Rectal smooth muscle tissue (tissue), 1 donor: ENCODE measurements around the gene JPH3.

Source experiments
- H3K27ac ChIP-seq: one replicate; pipeline ENCODE4 v1.7.0; 2013; ENCODE audit warnings: low read depth, low read length, inconsistent platforms
- H3K27me3 ChIP-seq: one replicate; pipeline ENCODE4 v1.7.0; 2013; ENCODE audit warnings: low read length; ENCODE audit not compliant: control insufficient read depth, insufficient read depth
- H3K36me3 ChIP-seq: one replicate; pipeline ENCODE4 v1.7.0; 2013; ENCODE audit warnings: low read length; ENCODE audit not compliant: control insufficient read depth, insufficient read depth
- H3K4me1 ChIP-seq: one replicate; pipeline ENCODE4 v1.7.0; 2013; ENCODE audit warnings: low read length; ENCODE audit not compliant: control insufficient read depth, insufficient read depth
- H3K4me3 ChIP-seq: one replicate; pipeline ENCODE4 v1.7.0; 2013; ENCODE audit warnings: low read length
- H3K9ac ChIP-seq: one replicate; pipeline ENCODE4 v1.7.0; 2013; ENCODE audit warnings: low read length

Gene JPH3

GRCh38 chr16:87657621-87658192, 55.4 kb downstream of the JPH3 start:
- H3K4me1 ChIP-seq: no peaks in the 10 kb centered on the region
- no peak overlapping the region for H3K4me3 ChIP-seq
- no peak overlapping the region for H3K9ac ChIP-seq
- no peaks in the 10 kb centered on the region for H3K36me3 ChIP-seq
- no peaks in the 10 kb centered on the region for H3K27me3 ChIP-seq
- H3K27ac ChIP-seq: no peak overlapping the region

DNA sequence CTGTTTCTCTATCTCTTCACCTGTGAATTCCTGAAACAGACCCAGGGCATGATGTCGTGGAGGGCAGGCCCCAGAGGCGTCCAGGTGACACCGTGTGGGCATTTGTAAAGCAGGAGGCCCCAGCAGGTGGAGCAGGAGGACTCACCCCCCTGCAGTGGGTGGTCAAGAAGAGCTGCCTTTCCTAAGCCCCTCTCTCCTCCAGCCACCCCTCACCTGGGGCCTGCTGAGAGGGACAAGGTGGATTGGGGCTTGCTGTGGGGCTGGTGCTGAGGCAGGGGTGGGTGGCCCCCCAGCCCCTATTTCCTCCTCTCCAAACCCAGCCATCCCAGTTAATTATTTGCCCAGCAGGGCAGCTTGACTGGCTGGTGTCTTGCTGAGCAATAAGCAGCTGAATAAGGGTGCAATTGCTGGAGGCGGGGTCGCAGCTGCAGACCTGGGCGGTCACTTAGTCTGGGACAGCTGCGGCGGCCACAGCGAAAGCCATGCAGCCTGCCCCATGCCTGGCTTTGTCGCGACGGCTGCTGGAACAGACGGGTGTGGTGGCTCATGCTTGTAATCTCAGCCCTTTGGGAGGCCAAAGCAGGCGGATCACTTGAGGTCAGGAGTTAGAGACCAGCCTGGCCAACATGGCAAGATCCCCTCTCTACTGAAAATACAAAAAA, 56.4 kb downstream of the JPH3 start:
- no peak overlapping the region for H3K9ac ChIP-seq
- no peak overlapping the region for H3K4me3 ChIP-seq
- no peaks in the 10 kb centered on the region for H3K27me3 ChIP-seq
- H3K27ac ChIP-seq: no peak overlapping the region
- no peaks in the 10 kb centered on the region for H3K36me3 ChIP-seq
- H3K4me1 ChIP-seq: no peaks in the 10 kb centered on the region

DNA sequence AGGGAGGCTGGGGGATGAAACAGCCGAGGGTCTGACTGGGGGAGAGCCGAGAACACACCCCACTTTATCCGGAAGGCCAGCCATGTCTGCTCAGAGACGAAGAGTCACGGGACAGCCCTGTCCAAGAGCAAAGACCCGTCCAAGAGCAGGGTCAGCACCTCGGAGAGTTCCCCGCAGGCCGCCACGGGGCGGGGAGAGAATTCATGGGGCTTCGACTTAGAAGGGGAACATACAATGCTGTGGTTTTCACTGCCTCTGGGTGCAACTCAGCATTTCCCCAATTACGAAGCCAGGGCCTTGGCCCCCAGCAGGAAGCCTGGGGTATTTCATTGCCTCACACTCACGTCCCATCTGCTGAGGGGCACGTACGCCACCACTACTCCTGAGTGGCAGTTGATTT, 59.3 kb downstream of the JPH3 start:
- no peaks in the 10 kb centered on the region for H3K27me3 ChIP-seq
- no peaks in the 10 kb centered on the region for H3K36me3 ChIP-seq

GRCh38 chr16:87662254-87663204, 60.2 kb downstream of the JPH3 start:
- no peak overlapping the region for H3K4me3 ChIP-seq
- no peaks in the 10 kb centered on the region for H3K4me1 ChIP-seq
- H3K27ac ChIP-seq: no peak overlapping the region
- no peak overlapping the region for H3K9ac ChIP-seq
- no peaks in the 10 kb centered on the region for H3K27me3 ChIP-seq
- H3K36me3 ChIP-seq: no peaks in the 10 kb centered on the region

More for the DNA sequence above, 59.3 kb downstream of the JPH3 start:
- Histone ChIP-seq H3K27ac (no peak overlapping the region), H3K4me1 (no peaks in the 10 kb centered on the region), H3K4me3 (no peak overlapping the region), H3K9ac (no peak overlapping the region)

- Histone ChIP-seq H3K36me3 (no peaks in the 10 kb centered on the region), H3K27me3 (no peaks in the 10 kb centered on the region), H3K27ac (no peak overlapping the region), H3K9ac (no peak overlapping the region), H3K4me3 (no peak overlapping the region), H3K4me1 (no peaks in the 10 kb centered on the region)
These were observed 62.5 kb downstream of the JPH3 start for GRCh38 chr16:87664792-87665191.

DNA sequence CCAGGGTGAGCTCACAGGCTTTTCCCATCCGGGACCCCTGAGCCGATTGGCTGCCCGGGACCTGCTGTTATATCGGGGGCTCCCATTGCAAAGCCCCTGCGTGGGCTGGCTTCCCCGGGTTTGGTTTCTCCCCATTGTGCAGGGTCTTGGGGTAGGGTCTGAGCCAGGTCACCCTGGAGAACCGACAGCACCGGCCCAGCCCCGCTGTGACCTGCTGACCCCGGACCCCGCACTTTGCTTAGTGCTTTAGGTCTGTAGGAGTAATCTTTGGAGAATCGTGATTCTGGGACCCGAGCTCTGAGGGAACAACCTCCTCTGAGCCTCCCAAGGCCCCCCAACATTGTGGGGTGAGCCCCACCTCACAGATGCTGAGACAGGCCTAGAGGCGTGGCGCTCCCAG, 62.9 kb downstream of the JPH3 start:
- no peak overlapping the region for H3K9ac ChIP-seq
- no peak overlapping the region for H3K4me3 ChIP-seq
- no peaks in the 10 kb centered on the region for H3K4me1 ChIP-seq
- H3K27me3 ChIP-seq: no peaks in the 10 kb centered on the region
- no peaks in the 10 kb centered on the region for H3K36me3 ChIP-seq
- H3K27ac ChIP-seq: no peak overlapping the region

- Histone ChIP-seq H3K4me1 (no peaks in the 10 kb centered on the region), H3K27ac (no peak overlapping the region), H3K27me3 (no peaks in the 10 kb centered on the region), H3K36me3 (no peaks in the 10 kb centered on the region), H3K9ac (no peak overlapping the region), H3K4me3 (no peak overlapping the region)
These were observed 64.6 kb downstream of the JPH3 start for GRCh38 chr16:87666919-87667318.

GRCh38 chr16:87667443-87667842, 65.1 kb downstream of the JPH3 start:
- H3K4me1 ChIP-seq: no peaks in the 10 kb centered on the region
- H3K4me3 ChIP-seq: no peak overlapping the region
- H3K27ac ChIP-seq: no peak overlapping the region
- no peaks in the 10 kb centered on the region for H3K27me3 ChIP-seq
- no peak overlapping the region for H3K9ac ChIP-seq
- H3K36me3 ChIP-seq: no peaks in the 10 kb centered on the region

GRCh38 chr16:87667946-87668345, 65.6 kb downstream of the JPH3 start:
- Histone ChIP-seq H3K27me3 (no peaks in the 10 kb centered on the region), H3K4me3 (no peak overlapping the region), H3K9ac (no peak overlapping the region), H3K36me3 (no peaks in the 10 kb centered on the region), H3K4me1 (no peaks in the 10 kb centered on the region), H3K27ac (no peak overlapping the region)

GRCh38 chr16:87669672-87670071, 67.4 kb downstream of the JPH3 start:
- no peaks in the 10 kb centered on the region for H3K36me3 ChIP-seq
- no peaks in the 10 kb centered on the region for H3K4me1 ChIP-seq
- H3K4me3 ChIP-seq: no peak overlapping the region
- H3K9ac ChIP-seq: no peak overlapping the region
- no peaks in the 10 kb centered on the region for H3K27me3 ChIP-seq
- H3K27ac ChIP-seq: no peak overlapping the region

GRCh38 chr16:87671221-87671620, 68.9 kb downstream of the JPH3 start:
- H3K4me3 ChIP-seq: no peak overlapping the region
- no peak overlapping the region for H3K9ac ChIP-seq
- no peaks in the 10 kb centered on the region for H3K4me1 ChIP-seq
- H3K27ac ChIP-seq: no peak overlapping the region
- no peaks in the 10 kb centered on the region for H3K27me3 ChIP-seq
- no peaks in the 10 kb centered on the region for H3K36me3 ChIP-seq

GRCh38 chr16:87671715-87672270, 69.5 kb downstream of the JPH3 start:
- H3K4me1 ChIP-seq: no peaks in the 10 kb centered on the region
- H3K9ac ChIP-seq: no peak overlapping the region
- no peaks in the 10 kb centered on the region for H3K36me3 ChIP-seq
- no peak overlapping the region for H3K27ac ChIP-seq
- H3K27me3 ChIP-seq: no peaks in the 10 kb centered on the region
- H3K4me3 ChIP-seq: no peak overlapping the region
